ENCODE measurements around the gene DNAJB6. TPM values are rescaled to one million over a fixed set of nuclear protein-coding genes. Genes with fewer than 3 reads are reported as not detected.

Gene DNAJB6
- total and polyA plus RNA-seq, 4 donors = 118 to 143 (median 128) TPM

- WGBS, 2 donors = 92 to 94% methylated on average over 17 of the region's 17 CpGs
- no peaks in the 10 kb centered on the region for H3K36me3 ChIP-seq (ENCODE audit: control insufficient read depth in 1 of 2, insufficient read depth in 2 of 2, low read length in 1 of 2)
- intact Hi-C loops (cut with DNase I) = no loop called here
- no peaks in the 10 kb centered on the region for H3K9me3 ChIP-seq (ENCODE audit: control insufficient read depth, low read length)
- no peak overlapping the region for H3K27ac ChIP-seq (ENCODE audit: low read depth in 1 of 2, low read length in 2 of 2)
- ATAC-seq (ENCODE audit: low FRiP score) = no peak
- no peaks in the 10 kb centered on the region for H3K4me1 ChIP-seq (ENCODE audit: control insufficient read depth in 1 of 2, insufficient read depth in 2 of 2, low read length in 2 of 2)
- H3K4me3 ChIP-seq (ENCODE audit: low read length in 2 of 2) = no peak overlapping the region
- peak; percentile 33 to 38 for DNase-seq
- no peaks in the 10 kb centered on the region for H3K27me3 ChIP-seq (ENCODE audit: control insufficient read depth in 1 of 2, insufficient read depth in 2 of 2, low read length in 1 of 2)
Observed at GRCh38 chr7:157441023-157441399, 104.2 kb downstream of the DNAJB6 start.

- intact Hi-C loops (cut with DNase I) = no loop called here
- Histone ChIP-seq H3K27me3 (ENCODE audit: control insufficient read depth in 1 of 2, insufficient read depth in 2 of 2, low read length in 1 of 2) (no peaks in the 10 kb centered on the region), H3K4me1 (ENCODE audit: control insufficient read depth in 1 of 2, insufficient read depth in 2 of 2, low read length in 2 of 2) (no peaks in the 10 kb centered on the region), H3K4me3 (ENCODE audit: low read length in 2 of 2) (no peak overlapping the region), H3K27ac (ENCODE audit: low read depth in 1 of 2, low read length in 2 of 2) (no peak overlapping the region), H3K9me3 (ENCODE audit: control insufficient read depth, low read length) (no peaks in the 10 kb centered on the region), H3K36me3 (ENCODE audit: control insufficient read depth in 1 of 2, insufficient read depth in 2 of 2, low read length in 1 of 2) (no peaks in the 10 kb centered on the region)
- whole genome bisulfite sequencing, 2 donors = 96 to 97% methylated on average over 21 to 23 of the region's 23 CpGs
- peak; percentile 19 to 33 for DNase-seq
- no peak for ATAC-seq (ENCODE audit: low FRiP score)
Observed at GRCh38 chr7:157442456-157442855, 105.7 kb downstream of the DNAJB6 start.

GRCh38 chr7:157442993-157443831 lies 106.4 kb downstream of the DNAJB6 start:
- WGBS, 2 donors = 89 to 92% methylated on average over 42 of the region's 42 CpGs
- intact Hi-C loops (cut with DNase I) = no loop called here
- H3K27me3 ChIP-seq (ENCODE audit: control insufficient read depth in 1 of 2, insufficient read depth in 2 of 2, low read length in 1 of 2) = no peaks in the 10 kb centered on the region
- no peak overlapping the region for H3K4me3 ChIP-seq (ENCODE audit: low read length in 2 of 2)
- no peaks in the 10 kb centered on the region for H3K36me3 ChIP-seq (ENCODE audit: control insufficient read depth in 1 of 2, insufficient read depth in 2 of 2, low read length in 1 of 2)
- H3K4me1 ChIP-seq (ENCODE audit: control insufficient read depth in 1 of 2, insufficient read depth in 2 of 2, low read length in 2 of 2) = no peaks in the 10 kb centered on the region
- ATAC-seq (ENCODE audit: low FRiP score) (no peak), DNase-seq (peak; percentile 34 to 67)
- no peak overlapping the region for H3K27ac ChIP-seq (ENCODE audit: low read depth in 1 of 2, low read length in 2 of 2)
- H3K9me3 ChIP-seq (ENCODE audit: control insufficient read depth, low read length) = no peaks in the 10 kb centered on the region

- H3K27me3 ChIP-seq (ENCODE audit: control insufficient read depth in 1 of 2, insufficient read depth in 2 of 2, low read length in 1 of 2) = no peaks in the 10 kb centered on the region
- no peaks in the 10 kb centered on the region for H3K9me3 ChIP-seq (ENCODE audit: control insufficient read depth, low read length)
- peak; percentile 24 to 66 for DNase-seq
- H3K27ac ChIP-seq (ENCODE audit: low read depth in 1 of 2, low read length in 2 of 2) = no peak overlapping the region
- no peaks in the 10 kb centered on the region for H3K4me1 ChIP-seq (ENCODE audit: control insufficient read depth in 1 of 2, insufficient read depth in 2 of 2, low read length in 2 of 2)
- no peak for ATAC-seq (ENCODE audit: low FRiP score)
- H3K36me3 ChIP-seq (ENCODE audit: control insufficient read depth in 1 of 2, insufficient read depth in 2 of 2, low read length in 1 of 2) = no peaks in the 10 kb centered on the region
- H3K4me3 ChIP-seq (ENCODE audit: low read length in 2 of 2) = no peak overlapping the region
- intact Hi-C loops (cut with DNase I) = no loop called here
- WGBS, 2 donors = 80 to 88% methylated on average over 27 of the region's 27 CpGs
Observed at GRCh38 chr7:157444011-157444842, 107.4 kb downstream of the DNAJB6 start.

- no peak overlapping the region for H3K4me3 ChIP-seq (ENCODE audit: low read length in 2 of 2)
- ATAC-seq (ENCODE audit: low FRiP score) = no peak
- H3K36me3 ChIP-seq (ENCODE audit: control insufficient read depth in 1 of 2, insufficient read depth in 2 of 2, low read length in 1 of 2) = no peaks in the 10 kb centered on the region
- DNase-seq = peak; percentile 5 to 24
- no peaks in the 10 kb centered on the region for H3K9me3 ChIP-seq (ENCODE audit: control insufficient read depth, low read length)
- 70 to 73% methylated on average over 9 of the region's 9 CpGs for WGBS, 2 donors
- intact Hi-C loops (cut with DNase I) = no loop called here
- no peaks in the 10 kb centered on the region for H3K27me3 ChIP-seq (ENCODE audit: control insufficient read depth in 1 of 2, insufficient read depth in 2 of 2, low read length in 1 of 2)
- no peaks in the 10 kb centered on the region for H3K4me1 ChIP-seq (ENCODE audit: control insufficient read depth in 1 of 2, insufficient read depth in 2 of 2, low read length in 2 of 2)
- H3K27ac ChIP-seq (ENCODE audit: low read depth in 1 of 2, low read length in 2 of 2) = no peak overlapping the region
Observed at GRCh38 chr7:157444843-157445135, 108.0 kb downstream of the DNAJB6 start.

- Histone ChIP-seq H3K4me1 (ENCODE audit: control insufficient read depth in 1 of 2, insufficient read depth in 2 of 2, low read length in 2 of 2) (no peaks in the 10 kb centered on the region), H3K36me3 (ENCODE audit: control insufficient read depth in 1 of 2, insufficient read depth in 2 of 2, low read length in 1 of 2) (no peaks in the 10 kb centered on the region), H3K9me3 (ENCODE audit: control insufficient read depth, low read length) (no peaks in the 10 kb centered on the region), H3K27me3 (ENCODE audit: control insufficient read depth in 1 of 2, insufficient read depth in 2 of 2, low read length in 1 of 2) (no peaks in the 10 kb centered on the region), H3K27ac (ENCODE audit: low read depth in 1 of 2, low read length in 2 of 2) (no peak overlapping the region), H3K4me3 (ENCODE audit: low read length in 2 of 2) (no peak overlapping the region)
- intact Hi-C loops (cut with DNase I) = no loop called here
- WGBS, 2 donors = 77 to 78% methylated on average over 16 of the region's 16 CpGs
- DNase-seq (peak; percentile 26 to 47), ATAC-seq (ENCODE audit: low FRiP score) (no peak)
Observed at GRCh38 chr7:157445246-157445955, 108.6 kb downstream of the DNAJB6 start.

- intact Hi-C loops (cut with DNase I) = no loop called here
- no peaks in the 10 kb centered on the region for H3K9me3 ChIP-seq (ENCODE audit: control insufficient read depth, low read length)
- H3K27ac ChIP-seq (ENCODE audit: low read depth in 1 of 2, low read length in 2 of 2) = no peak overlapping the region
- DNase-seq = peak in 1 of 2 donors; percentile 9
- H3K4me3 ChIP-seq (ENCODE audit: low read length in 2 of 2) = no peak overlapping the region
- no peaks in the 10 kb centered on the region for H3K36me3 ChIP-seq (ENCODE audit: control insufficient read depth in 1 of 2, insufficient read depth in 2 of 2, low read length in 1 of 2)
- no peaks in the 10 kb centered on the region for H3K27me3 ChIP-seq (ENCODE audit: control insufficient read depth in 1 of 2, insufficient read depth in 2 of 2, low read length in 1 of 2)
- no peak for ATAC-seq (ENCODE audit: low FRiP score)
- no peaks in the 10 kb centered on the region for H3K4me1 ChIP-seq (ENCODE audit: control insufficient read depth in 1 of 2, insufficient read depth in 2 of 2, low read length in 2 of 2)
- WGBS, 2 donors = 89 to 94% methylated on average over 11 of the region's 11 CpGs
Observed at GRCh38 chr7:157445956-157446295, 109.1 kb downstream of the DNAJB6 start.

- Histone ChIP-seq H3K36me3 (ENCODE audit: control insufficient read depth in 1 of 2, insufficient read depth in 2 of 2, low read length in 1 of 2) (no peaks in the 10 kb centered on the region), H3K4me1 (ENCODE audit: control insufficient read depth in 1 of 2, insufficient read depth in 2 of 2, low read length in 2 of 2) (no peaks in the 10 kb centered on the region), H3K27me3 (ENCODE audit: control insufficient read depth in 1 of 2, insufficient read depth in 2 of 2, low read length in 1 of 2) (no peaks in the 10 kb centered on the region), H3K27ac (ENCODE audit: low read depth in 1 of 2, low read length in 2 of 2) (no peak overlapping the region), H3K4me3 (ENCODE audit: low read length in 2 of 2) (no peak overlapping the region), H3K9me3 (ENCODE audit: control insufficient read depth, low read length) (no peaks in the 10 kb centered on the region)
- 60 to 63% methylated on average over 6 of the region's 6 CpGs for WGBS, 2 donors
- ATAC-seq (ENCODE audit: low FRiP score) = no peak
- peak; percentile 18 to 67 for DNase-seq
- intact Hi-C loops (cut with DNase I) = no loop called here
Observed at GRCh38 chr7:157446322-157446721, 109.5 kb downstream of the DNAJB6 start.
